NK-92 treated with Interleukin-12 subunit alpha and Interleukin-12 subunit beta, amount 100 ng/mL, for 24 hours (cell line): Measurements from ENCODE around the gene EEPD1.
A peak's percentile ranks its signal among the peaks of the same experiment; 100 is the strongest.

Experiments
- DNase-seq: peaks from one replicate; lab custom pipeline; 2025; lab: John Stamatoyannopoulos, UW

Gene EEPD1

GRCh38 chr7:36280840-36281812 is 128.1 kb downstream of the EEPD1 start:
- DNase-seq = peak; percentile 24

GRCh38 chr7:36281945-36282717 is 129.1 kb downstream of the EEPD1 start:
- DNase-seq = no peak

GRCh38 chr7:36283181-36283580 is 130.1 kb downstream of the EEPD1 start:
- no peak for DNase-seq

- no peak for DNase-seq
Measured at GRCh38 chr7:36283711-36284130, 130.7 kb downstream of the EEPD1 start.

- DNase-seq = no peak
Measured at GRCh38 chr7:36284456-36285090, 131.5 kb downstream of the EEPD1 start.

GRCh38 chr7:36285276-36285675 is 132.2 kb downstream of the EEPD1 start:
- no peak for DNase-seq

GRCh38 chr7:36286226-36286625 is 133.2 kb downstream of the EEPD1 start:
- no peak for DNase-seq

- DNase-seq = no peak
Measured at GRCh38 chr7:36286688-36287087, 133.6 kb downstream of the EEPD1 start.

- no peak for DNase-seq
Measured at GRCh38 chr7:36287371-36288241, 134.6 kb downstream of the EEPD1 start.

GRCh38 chr7:36288501-36288900 is 135.4 kb downstream of the EEPD1 start:
- no peak for DNase-seq

GRCh38 chr7:36289833-36290661 is 137.0 kb downstream of the EEPD1 start:
- no peak for DNase-seq

- peak; percentile 19 for DNase-seq
Measured at GRCh38 chr7:36291387-36292316, 138.6 kb downstream of the EEPD1 start.

- DNase-seq = no peak
Measured at GRCh38 chr7:36295090-36295489, 142.0 kb downstream of the EEPD1 start.

- no peak for DNase-seq
Measured at GRCh38 chr7:36296284-36296683, 143.2 kb downstream of the EEPD1 start.

GRCh38 chr7:36297364-36298009 is 144.4 kb downstream of the EEPD1 start:
- no peak for DNase-seq

GRCh38 chr7:36298106-36298505 is 145.1 kb downstream of the EEPD1 start:
- no peak for DNase-seq

GRCh38 chr7:36299223-36299774 is 146.2 kb downstream of the EEPD1 start:
- no peak for DNase-seq

- DNase-seq = no peak
Measured at GRCh38 chr7:36299823-36300341, 146.8 kb downstream of the EEPD1 start.
